Esophagus muscularis mucosa (tissue), 4 donors: ENCODE data around the gene LBP. TPM values are rescaled to one million over a fixed set of nuclear protein-coding genes. Genes with fewer than 3 reads are reported as not detected.

ENCODE experiments used
- DNase-seq: peaks from one replicate; pipeline ENCODE4 v3.0.0-alpha.2; 2017; ENCODE audit errors: extremely low spot score
- H3K27ac ChIP-seq, 4 donors: fragments of 200-600 bp; sonication (generic); replicated peaks in 1 of 4; 1 replicate in 3 of 4; 2 replicates in 1 of 4; pipeline ENCODE4 v1.5.1; 2016 to 2019; ENCODE audit warnings: mild to moderate bottlenecking in 1 of 4
- H3K27me3 ChIP-seq, 4 donors: fragments of 200-600 bp; sonication (generic); one replicate each; pipeline versions ENCODE4 v1.5.1 to v1.6.0; 2016 to 2019
- H3K36me3 ChIP-seq, 4 donors: fragments of 200-600 bp; sonication (generic); one replicate each; pipeline ENCODE4 v1.5.1; 2016 to 2019
- H3K4me1 ChIP-seq, 4 donors: fragments of 200-600 bp; sonication (generic); one replicate each; pipeline ENCODE4 v1.5.1; 2016 to 2019
- H3K4me3 ChIP-seq, 4 donors: fragments of 200-600 bp; sonication (generic); 1 replicate in 2 of 4; 2 replicates in 2 of 4; pipeline ENCODE4 v1.5.1; 2016 to 2019; ENCODE audit warnings: mild to moderate bottlenecking in 4 of 4, moderate library complexity in 1 of 4
- H3K9me3 ChIP-seq, 4 donors: fragments of 200-600 bp; sonication (generic); 1 replicate in 3 of 4; 2 replicates in 1 of 4; pipeline ENCODE4 v1.5.1; 2016 to 2019
- EP300 ChIP-seq: sonication (generic); formaldehyde crosslinking; IDR thresholded peaks from one replicate; pipeline ENCODE4 v1.6.1; 2017; ENCODE audit warnings: antibody characterized with exemption
- POLR2A ChIP-seq: fragments of 450-650 bp; IDR thresholded peaks from one replicate; pipeline ENCODE4 v1.6.1; 2017; ENCODE audit warnings: antibody characterized with exemption, moderate library complexity, mild to moderate bottlenecking, low read depth
- POLR2AphosphoS5 ChIP-seq, 2 donors: sonication (generic); formaldehyde crosslinking; IDR thresholded peaks; one replicate each; pipeline ENCODE4 v1.6.1; 2017; ENCODE audit warnings: antibody characterized with exemption in 2 of 2
- whole genome bisulfite sequencing: methylation state at CpG from one replicate; pipeline ENCODE4 v1.1.5; 2018; 5-methylcytosine and 5-hydroxymethylcytosine counted together
- intact Hi-C: fragments of 100-400 bp; cut with DNase I; formaldehyde crosslinking; loops from one replicate; pipeline ENCODE4 v1.15.1; 2023
- total RNA-seq, 4 donors: library from RNA; depleted of rRNA; stranded (reverse); fragments of >200 nt; gene quantifications; one replicate each; pipeline versions ENCODE4 v1.1.0 to v1.2.1, GENCODE V29; 2016
- TF ChIP-seq, protein P1 (sequence below), 3 experiments: fragments of 200-600 bp in 2 of 3; fragments of 450-650 bp in 1 of 3; sonication (generic) in 2 of 3; IDR thresholded peaks; one replicate each; pipeline ENCODE4 v1.5.1; 2017 to 2019; ENCODE audit warnings: antibody characterized with exemption in 3 of 3, mild to moderate bottlenecking in 2 of 3, moderate library complexity in 1 of 3

The LBP gene
- total RNA-seq, 4 donors from 2014 or later, result 0.13 to 0.33 TPM; not detected in 2

DNA sequence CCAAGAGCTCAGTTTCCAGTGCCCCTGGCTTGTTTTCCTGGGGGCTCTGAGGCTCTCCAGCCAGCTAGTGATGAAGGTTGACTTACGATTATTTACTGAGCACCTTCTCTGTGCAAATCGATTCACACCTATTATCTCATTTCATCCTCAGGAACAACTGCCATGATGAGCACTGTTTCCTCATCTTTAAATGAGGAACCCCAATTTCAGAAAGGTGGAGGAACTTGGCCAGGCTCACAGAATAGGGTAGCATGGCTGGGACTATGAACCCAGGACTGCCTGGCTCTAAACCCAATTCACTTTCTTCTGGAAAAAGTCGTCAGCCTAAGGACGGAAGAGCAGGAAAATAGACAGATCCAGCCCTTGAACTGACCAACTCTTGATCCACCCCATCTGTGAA is 45.8 kb upstream of the LBP start:
- Histone ChIP-seq H3K9me3 (no peaks in the 10 kb centered on the region), H3K27ac (peak overlapping the region in 1 of 4 donors; percentile 80), H3K36me3 (no peaks in the 10 kb centered on the region), H3K4me3 (no peak overlapping the region), H3K4me1 (peaks cover 8 to 29% (median 21%) of the 10 kb centered on the region in 4 donors), H3K27me3 (peaks cover 0 to 28% (median 2%) of the 10 kb centered on the region in 4 donors)
- no peak for TF ChIP-seq POLR2AphosphoS5 (IDR thresholded peaks at IDR 0.05)
- no peak for TF ChIP-seq EP300
- no peak for TF ChIP-seq POLR2A
- TF ChIP-seq, protein P1, sequence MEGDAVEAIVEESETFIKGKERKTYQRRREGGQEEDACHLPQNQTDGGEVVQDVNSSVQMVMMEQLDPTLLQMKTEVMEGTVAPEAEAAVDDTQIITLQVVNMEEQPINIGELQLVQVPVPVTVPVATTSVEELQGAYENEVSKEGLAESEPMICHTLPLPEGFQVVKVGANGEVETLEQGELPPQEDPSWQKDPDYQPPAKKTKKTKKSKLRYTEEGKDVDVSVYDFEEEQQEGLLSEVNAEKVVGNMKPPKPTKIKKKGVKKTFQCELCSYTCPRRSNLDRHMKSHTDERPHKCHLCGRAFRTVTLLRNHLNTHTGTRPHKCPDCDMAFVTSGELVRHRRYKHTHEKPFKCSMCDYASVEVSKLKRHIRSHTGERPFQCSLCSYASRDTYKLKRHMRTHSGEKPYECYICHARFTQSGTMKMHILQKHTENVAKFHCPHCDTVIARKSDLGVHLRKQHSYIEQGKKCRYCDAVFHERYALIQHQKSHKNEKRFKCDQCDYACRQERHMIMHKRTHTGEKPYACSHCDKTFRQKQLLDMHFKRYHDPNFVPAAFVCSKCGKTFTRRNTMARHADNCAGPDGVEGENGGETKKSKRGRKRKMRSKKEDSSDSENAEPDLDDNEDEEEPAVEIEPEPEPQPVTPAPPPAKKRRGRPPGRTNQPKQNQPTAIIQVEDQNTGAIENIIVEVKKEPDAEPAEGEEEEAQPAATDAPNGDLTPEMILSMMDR (IDR thresholded peaks at IDR 0.05), result no peak
- intact Hi-C loops, result loop anchor here (5.0 kb wide), 1 partner anchor 63 kb away; no protein-coding TSS in a partner anchor
- no peak for DNase-seq
- 88% methylated on average over 4 of the region's 4 CpGs for WGBS

- H3K9me3 ChIP-seq, result no peaks in the 10 kb centered on the region
- no peak for DNase-seq
- intact Hi-C loops, result loop anchor here (5.0 kb wide), 1 partner anchor 64 kb away; no protein-coding TSS in a partner anchor
- no peaks in the 10 kb centered on the region for H3K36me3 ChIP-seq
- TF ChIP-seq EP300 (no peak), POLR2A (no peak), POLR2AphosphoS5 (IDR thresholded peaks at IDR 0.05) (no peak)
- TF ChIP-seq, protein P1 (IDR thresholded peaks at IDR 0.05), result no peak
- no peak overlapping the region for H3K4me3 ChIP-seq
- peaks cover 8 to 29% (median 21%) of the 10 kb centered on the region in 4 donors for H3K4me1 ChIP-seq
- H3K27me3 ChIP-seq, result peaks cover 0 to 37% (median 2%) of the 10 kb centered on the region in 4 donors
- no peak overlapping the region for H3K27ac ChIP-seq
- WGBS, result 95% methylated on average over 3 of the region's 3 CpGs
Measured at GRCh38 chr20:38301309-38301708, 45.0 kb upstream of the LBP start.

DNA sequence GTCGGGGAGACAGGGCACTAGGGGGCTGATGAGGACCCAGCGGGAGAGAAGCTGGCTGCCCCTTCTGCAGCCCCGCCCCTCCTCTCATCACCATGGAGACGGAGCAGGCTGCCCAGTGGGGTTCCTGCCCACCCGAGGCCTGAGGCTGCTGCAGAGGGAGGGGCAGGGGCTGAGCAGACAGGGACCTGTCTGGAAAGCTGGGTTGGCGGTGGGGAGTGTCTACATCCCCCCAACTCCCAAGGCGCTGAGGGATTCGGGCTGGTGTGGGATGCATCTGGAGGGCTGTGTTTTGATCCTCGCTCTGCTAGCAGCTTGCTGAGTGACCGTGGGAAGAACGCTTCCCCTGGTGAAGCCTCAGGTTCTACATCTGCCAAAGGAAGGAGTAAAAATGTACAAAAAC is 43.5 kb upstream of the LBP start:
- no peak for TF ChIP-seq EP300
- TF ChIP-seq POLR2AphosphoS5 (IDR thresholded peaks at IDR 0.05), result no peak
- TF ChIP-seq POLR2A, result no peak
- TF ChIP-seq, protein P1 (IDR thresholded peaks at IDR 0.05), result no peak
- intact Hi-C loops, result loop anchor here (5.0 kb wide), 1 partner anchor 65 kb away; no protein-coding TSS in a partner anchor
- H3K9me3 ChIP-seq, result no peaks in the 10 kb centered on the region
- no peak overlapping the region for H3K27ac ChIP-seq
- H3K4me3 ChIP-seq, result no peak overlapping the region
- H3K27me3 ChIP-seq, result peaks cover 0 to 43% (median 2%) of the 10 kb centered on the region in 4 donors
- H3K4me1 ChIP-seq, result peaks cover 8 to 29% (median 21%) of the 10 kb centered on the region in 4 donors
- DNase-seq, result no peak
- WGBS, result 18% methylated on average over 11 of the region's 11 CpGs
- H3K36me3 ChIP-seq, result no peaks in the 10 kb centered on the region

- Histone ChIP-seq H3K4me1 (peaks cover 4 to 22% (median 12%) of the 10 kb centered on the region in 4 donors), H3K36me3 (no peaks in the 10 kb centered on the region), H3K27ac (no peak within 1 kb of the TSS), H3K4me3 (no peak within 1 kb of the TSS), H3K9me3 (no peaks in the 10 kb centered on the region), H3K27me3 (peaks cover 0 to 49% (median 2%) of the 10 kb centered on the region in 4 donors)
- no peak for TF ChIP-seq POLR2AphosphoS5 (IDR thresholded peaks at IDR 0.05)
- no peak for TF ChIP-seq EP300
- no peak for TF ChIP-seq POLR2A
- TF ChIP-seq, protein P1 (IDR thresholded peaks at IDR 0.05), result no peak
- WGBS, result 75% methylated on average over 20 of the region's 21 CpGs
- no peak for DNase-seq
- intact Hi-C loops, result loop anchor here (5.0 kb wide), 1 partner anchor 67 kb away; no protein-coding TSS in a partner anchor
Measured at GRCh38 chr20:38303908-38304379, 42.3 kb upstream of the LBP start, which contains the start of gene BPI. Gene BPI (plus strand): TSS chr20:38304156. CDS start chr20:38304224, 68 bp downstream.
